ENCODE results near the gene ENTHD1.

- TF ChIP-seq EZH2 (IDR thresholded peaks at IDR 0.05; ENCODE audit: borderline replicate concordance, low read length) (no peak), CTCF (IDR thresholded peaks at IDR 0.05; ENCODE audit: low read length) (no peak)
Measured at GRCh38 chr22:39721206-39722031, 172.1 kb downstream of the ENTHD1 start.
